Astrocyte (in vitro differentiated cells and primary cell): ENCODE measurements around the gene NUP62.

ENCODE experiments used
- EZH2 ChIP-seq: IDR thresholded peaks from 2 replicates; pipeline ENCODE4 v1.6.1; 2012; ENCODE audit warnings: mild to moderate bottlenecking, low read length, inconsistent platforms; ENCODE audit not compliant: insufficient read depth
- TF ChIP-seq, protein P1 (sequence below): IDR thresholded peaks from 2 replicates; pipeline ENCODE4 v1.5.1; 2011; ENCODE audit warnings: low read depth, mild to moderate bottlenecking, inconsistent platforms, low read length, moderate library complexity; ENCODE audit not compliant: insufficient read depth

GRCh38 chr19:49875177-49875576, 54.1 kb downstream of the NUP62 start:
- TF ChIP-seq, protein P1, sequence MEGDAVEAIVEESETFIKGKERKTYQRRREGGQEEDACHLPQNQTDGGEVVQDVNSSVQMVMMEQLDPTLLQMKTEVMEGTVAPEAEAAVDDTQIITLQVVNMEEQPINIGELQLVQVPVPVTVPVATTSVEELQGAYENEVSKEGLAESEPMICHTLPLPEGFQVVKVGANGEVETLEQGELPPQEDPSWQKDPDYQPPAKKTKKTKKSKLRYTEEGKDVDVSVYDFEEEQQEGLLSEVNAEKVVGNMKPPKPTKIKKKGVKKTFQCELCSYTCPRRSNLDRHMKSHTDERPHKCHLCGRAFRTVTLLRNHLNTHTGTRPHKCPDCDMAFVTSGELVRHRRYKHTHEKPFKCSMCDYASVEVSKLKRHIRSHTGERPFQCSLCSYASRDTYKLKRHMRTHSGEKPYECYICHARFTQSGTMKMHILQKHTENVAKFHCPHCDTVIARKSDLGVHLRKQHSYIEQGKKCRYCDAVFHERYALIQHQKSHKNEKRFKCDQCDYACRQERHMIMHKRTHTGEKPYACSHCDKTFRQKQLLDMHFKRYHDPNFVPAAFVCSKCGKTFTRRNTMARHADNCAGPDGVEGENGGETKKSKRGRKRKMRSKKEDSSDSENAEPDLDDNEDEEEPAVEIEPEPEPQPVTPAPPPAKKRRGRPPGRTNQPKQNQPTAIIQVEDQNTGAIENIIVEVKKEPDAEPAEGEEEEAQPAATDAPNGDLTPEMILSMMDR = no peak
- no peak for TF ChIP-seq EZH2
